MV-4-11 (cell line): ENCODE results near the gene ITPKC.
A peak's percentile ranks its signal among the peaks of the same experiment; 100 is the strongest.

ENCODE experiments used
- DNase-seq: peaks from one replicate; lab custom pipeline; 2025; lab: John Stamatoyannopoulos, UW

ITPKC gene

GRCh38 chr19:40716482-40717324 lies at the start of gene ITPKC, which contains the start of gene COQ8B:
Gene ITPKC (plus strand): TSS chr19:40717112. CDS start chr19:40717136, 24 bp downstream.
Gene COQ8B (minus strand): TSS chr19:40716886. CDS start chr19:40714632, 2,254 bp downstream.
- DNase-seq: peak; percentile 96

- DNase-seq: no peak
These were observed 49.3 kb upstream of the ITPKC start for GRCh38 chr19:40667602-40668001.

DNA sequence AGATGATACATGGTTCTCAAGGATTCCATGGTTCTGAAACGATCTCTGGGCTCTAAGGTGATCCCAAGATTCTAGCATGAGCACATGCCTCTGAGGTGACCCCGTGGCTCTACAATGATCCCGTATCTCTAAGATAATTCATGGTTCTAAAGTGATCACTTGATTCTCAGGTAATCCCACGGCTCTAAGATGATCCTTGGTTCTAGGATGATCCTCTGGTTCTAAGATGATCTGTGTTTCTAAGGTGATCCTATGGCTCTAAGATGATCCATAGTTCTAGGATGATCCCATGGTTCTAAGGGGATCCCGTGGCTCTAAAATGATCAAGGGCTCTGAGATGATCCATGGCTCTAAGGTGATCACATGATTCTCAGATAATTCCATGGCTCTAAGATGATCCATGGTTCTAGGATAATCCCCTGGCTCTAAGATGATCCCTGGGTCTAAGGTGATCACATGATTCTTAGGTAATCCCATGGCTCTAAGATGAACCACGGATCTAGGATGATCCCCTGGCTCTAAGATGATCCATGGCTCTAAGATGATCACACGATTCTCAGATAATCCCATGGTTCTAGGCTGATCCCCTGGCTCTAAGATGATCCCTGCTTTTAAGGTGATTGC lies 47.8 kb upstream of the ITPKC start:
- DNase-seq: no peak

DNA sequence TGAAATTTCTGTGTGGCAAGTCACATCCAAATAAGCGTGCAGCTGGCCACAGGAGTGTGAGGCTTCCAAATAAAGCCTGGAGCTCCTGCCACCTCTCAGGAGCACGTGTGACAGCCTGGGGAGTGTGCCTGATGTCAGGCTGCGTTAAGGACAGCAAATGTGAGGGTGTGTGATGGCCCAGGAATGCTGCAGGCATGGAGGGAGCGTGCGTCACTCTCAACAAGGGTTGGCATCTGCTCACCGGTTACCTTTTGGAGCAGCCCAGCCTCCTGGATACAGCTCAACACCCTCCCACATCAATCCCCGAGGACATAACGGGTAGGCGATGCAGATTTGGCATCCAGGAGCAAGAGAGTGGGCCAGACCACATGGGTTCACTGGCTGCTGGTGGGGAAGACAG lies 45.5 kb upstream of the ITPKC start:
- no peak for DNase-seq

DNA sequence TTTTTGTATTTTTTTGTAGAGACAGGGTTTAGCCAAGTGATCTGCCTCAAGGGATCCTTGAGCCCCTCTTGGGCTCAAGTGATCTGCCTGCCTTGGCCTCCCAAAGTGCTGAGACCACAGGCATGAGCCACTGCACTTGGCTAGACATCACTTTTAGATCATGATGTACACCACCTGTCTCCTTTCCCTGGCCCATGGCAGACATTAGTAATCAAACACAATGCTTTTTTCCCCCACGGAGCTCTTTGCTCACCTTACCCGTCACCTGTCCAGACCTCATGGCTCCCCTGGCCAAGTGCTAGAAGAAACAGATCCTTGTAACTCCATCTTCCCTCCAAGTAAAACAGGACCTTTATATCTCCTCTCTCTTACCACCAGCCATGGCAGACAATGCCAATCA lies 44.9 kb upstream of the ITPKC start:
- no peak for DNase-seq

DNA sequence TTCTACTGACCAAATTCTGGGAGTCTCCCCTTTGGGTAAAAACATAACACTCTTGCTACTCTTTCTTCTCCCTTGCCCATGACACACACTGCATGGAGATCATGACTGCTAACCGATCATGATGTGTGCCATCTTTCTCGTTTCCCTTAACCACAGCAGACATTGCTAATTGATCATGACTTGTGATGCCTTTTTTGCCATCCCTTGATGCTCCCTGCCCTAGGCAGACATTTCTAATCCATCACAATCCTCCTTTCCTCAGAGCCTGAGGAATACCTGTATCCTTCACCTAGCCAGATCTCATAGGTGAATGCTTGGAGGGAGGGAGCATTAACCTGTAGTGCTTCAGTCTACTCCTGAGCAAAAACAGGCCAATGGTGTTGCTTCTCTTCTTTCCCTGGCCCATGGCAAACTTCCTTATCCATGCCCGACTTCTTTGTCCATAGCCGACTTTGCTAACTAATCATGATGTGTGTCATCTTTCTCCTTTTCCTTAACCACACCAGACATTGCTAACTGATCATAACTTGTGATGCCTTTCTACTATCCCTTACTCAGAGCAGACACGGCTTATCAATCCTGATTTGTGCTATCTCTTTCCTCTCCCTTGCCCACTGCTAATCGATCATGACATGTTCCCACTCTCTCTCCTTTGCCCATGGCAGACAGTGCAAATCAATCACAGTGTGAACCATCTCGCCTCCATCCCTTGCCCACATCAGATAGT lies 44.2 kb upstream of the ITPKC start:
- no peak for DNase-seq

DNA sequence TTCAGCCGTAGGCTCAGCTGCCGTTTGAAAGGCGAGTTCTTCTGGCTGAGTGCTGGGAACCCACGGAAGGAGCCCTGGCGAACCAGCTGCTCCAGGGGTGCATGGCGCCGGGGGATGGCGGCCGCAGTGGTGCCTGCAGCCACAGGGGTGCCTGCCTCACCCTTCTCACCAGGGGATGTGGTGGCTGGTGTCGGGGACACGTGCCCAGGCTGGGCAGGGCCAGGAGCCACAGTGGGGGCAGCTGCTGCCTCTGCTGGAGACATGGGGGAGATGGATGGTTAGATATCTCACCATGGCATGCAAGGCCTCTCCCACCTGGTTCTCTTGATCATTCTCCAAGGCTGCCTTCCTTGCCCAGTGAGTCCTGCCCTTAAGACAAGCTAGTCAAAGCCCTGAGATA lies 43.5 kb upstream of the ITPKC start:
- no peak for DNase-seq

GRCh38 chr19:40674291-40674690 lies 42.6 kb upstream of the ITPKC start:
- DNase-seq: no peak

DNA sequence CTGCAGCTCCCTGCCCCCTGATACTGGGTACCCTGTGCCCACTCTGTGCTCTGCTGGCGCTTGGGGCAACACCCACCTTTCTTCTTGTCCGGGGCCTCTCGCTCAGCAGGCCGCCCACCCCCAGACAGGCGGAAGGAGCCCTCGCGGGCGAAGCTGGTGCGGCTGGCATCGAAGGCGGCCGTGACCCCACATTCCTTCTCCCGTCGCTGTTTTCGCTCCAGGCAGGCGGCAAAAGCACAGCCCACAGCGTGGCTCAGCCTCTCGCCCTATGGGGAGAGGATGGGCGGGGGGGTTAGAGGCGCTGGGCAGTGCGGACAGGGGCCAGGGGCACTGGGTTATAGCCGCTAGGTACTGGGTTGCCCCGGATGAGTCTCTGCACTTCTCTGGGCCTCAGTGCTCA lies 39.8 kb upstream of the ITPKC start:
- DNase-seq: no peak

- DNase-seq: no peak
These were observed 35.9 kb upstream of the ITPKC start for GRCh38 chr19:40681039-40681438.

DNA sequence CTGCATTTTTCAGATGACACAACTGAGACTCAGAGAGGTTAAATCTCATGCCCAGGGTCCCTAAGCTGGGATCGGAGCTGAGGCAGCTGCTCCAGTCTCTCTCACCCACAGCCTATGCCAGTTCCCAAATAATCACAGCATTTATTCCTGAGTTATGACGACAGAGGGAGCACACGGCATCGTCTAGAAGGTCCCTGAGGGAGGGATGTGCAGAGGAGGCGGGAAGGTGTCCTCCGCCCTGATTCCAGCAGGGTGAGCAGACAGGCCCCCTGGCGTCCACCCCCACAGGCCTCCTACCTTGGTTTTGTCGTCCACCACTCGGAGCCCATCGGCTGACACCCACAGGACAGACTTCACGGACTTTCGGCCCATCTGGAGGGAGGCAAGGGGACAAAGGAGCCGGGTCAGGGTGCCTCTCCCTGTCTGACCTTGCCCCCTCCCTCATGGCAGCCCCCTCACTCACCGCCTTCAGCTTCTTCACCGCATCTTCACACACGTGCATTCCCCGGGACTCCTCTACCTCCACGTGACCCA lies 34.4 kb upstream of the ITPKC start:
- DNase-seq: no peak

DNA sequence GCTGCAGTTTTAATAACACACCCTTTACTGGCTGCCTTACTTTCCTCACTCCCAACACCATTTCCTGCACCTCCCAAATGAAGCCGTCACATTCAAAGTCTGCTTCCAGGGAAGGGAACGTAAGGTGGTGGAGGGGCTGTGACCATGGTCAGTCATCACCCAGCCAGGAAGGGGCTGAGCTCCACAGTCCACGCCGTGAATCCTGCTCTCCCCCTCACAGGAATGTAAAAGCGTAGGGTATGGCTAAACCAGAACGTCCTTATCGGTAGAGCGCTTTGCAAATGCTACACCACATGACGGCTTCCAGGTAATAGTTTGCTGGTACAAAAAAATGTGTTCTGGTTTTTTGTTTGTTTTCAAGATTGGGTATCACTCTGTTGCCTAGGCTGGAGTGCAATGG lies 33.5 kb upstream of the ITPKC start:
- no peak for DNase-seq

GRCh38 chr19:40684280-40684679 lies 32.6 kb upstream of the ITPKC start:
- DNase-seq: no peak

DNA sequence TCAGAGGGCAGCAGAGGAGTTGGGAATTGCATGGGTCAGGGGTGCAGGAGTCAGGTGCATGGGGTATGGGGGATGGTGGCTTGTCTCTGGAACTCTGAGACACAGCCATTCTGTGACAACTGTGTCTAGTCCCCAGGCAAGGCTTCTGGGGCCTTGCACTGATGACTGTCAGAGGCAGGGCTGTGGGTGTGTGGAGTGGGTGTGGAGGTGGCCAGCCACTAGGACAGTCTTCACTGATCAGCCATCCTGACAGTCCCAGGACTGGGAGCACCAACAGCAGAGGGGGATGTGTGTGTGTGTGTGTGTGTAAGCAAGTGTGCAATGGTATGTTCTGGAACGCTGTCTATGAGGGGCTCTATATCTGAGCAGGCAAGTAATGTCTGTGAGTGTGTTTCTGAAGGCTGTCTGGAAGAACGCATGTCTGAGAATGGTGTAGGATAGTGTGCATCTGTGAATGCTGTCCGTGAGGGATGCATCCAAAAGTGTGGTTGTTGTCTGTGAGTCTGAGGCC lies 31.8 kb upstream of the ITPKC start:
- no peak for DNase-seq

DNA sequence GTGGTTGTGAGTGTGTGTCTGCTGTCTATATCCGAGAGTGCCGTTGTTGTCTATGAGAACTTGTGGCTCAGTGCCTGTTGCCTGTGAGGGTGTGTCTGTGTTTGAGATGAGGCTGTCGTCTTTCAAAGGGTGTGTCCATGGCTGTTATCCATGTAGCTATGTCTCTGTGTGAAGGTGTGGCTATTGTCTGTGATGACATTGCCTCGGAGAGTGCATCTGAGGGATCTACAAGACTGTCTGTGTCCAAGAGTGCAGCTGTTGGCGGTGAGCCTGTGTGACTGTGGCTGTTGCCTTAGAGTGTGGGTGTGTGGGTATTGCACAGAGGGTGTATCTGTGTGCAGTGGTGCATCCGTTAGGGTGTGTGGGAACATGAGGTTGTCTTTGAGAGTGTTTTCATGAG lies 31.3 kb upstream of the ITPKC start:
- no peak for DNase-seq

DNA sequence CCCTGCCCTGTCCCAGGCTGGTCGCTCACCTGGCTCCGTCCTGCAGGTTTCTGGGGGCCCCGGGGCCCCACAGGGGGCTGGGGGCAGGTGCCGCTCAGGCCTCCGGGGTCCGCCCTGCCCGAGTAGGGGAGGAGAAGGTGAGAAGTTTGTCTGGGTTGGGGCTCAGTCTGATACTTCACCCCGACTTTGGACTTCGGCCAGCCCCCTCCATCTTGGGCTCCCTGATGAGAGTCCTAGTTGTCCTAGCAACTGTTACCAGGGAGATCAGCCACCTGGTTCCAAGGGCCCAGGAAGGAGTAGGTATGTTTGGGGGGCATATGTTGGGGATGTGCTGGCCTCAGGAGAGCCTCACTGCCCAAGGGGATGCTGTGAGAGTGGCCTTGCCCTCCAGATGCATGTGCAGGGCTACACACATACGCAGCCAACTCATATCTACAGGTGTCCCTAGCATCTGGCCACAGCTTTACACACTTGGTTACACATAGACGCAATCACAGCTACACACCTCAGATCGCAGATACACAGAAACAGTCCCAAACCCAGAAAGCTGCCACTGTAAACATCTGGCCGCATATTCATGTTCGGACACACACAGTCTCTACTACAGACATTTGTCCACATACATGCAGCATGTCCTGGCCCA lies 29.9 kb upstream of the ITPKC start:
- no peak for DNase-seq

DNA sequence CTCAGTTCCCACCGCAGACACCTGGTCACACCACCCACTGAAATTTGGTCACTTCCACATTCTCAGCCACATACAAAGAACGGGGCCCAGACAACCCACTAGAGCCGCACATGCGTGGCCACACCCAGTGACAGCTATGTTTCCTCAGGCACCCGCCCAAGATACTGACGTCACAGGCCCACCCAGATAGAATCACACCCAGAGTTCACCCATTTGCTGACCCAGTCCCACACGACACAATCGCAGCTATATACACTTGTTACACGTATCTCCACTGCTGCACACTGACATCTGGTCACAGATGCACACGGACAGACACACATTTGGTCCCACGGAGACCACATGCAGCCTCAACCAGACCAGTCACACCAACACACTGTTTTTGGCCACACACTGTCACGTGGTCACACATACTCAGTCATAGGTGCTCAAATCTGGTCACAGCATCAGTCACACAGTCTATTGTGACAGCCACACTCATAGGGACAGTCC lies 29.3 kb upstream of the ITPKC start:
- no peak for DNase-seq

GRCh38 chr19:40688309-40688708 lies 28.6 kb upstream of the ITPKC start:
- no peak for DNase-seq

DNA sequence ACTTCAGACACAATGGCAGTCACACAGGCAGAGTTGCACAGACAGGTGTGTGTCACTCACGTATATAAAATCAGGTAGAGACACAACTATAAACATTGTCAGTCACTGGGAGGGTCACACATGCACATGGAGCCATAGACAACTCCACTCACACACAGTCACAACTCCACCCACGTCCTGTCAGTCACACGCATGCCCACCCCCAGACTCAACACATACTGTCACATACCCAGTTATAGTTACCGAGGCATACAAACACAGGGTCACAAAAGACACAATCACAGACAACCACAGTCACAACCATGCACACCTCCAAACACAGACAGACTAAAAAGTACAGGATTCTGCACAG lies 27.9 kb upstream of the ITPKC start:
- no peak for DNase-seq

DNA sequence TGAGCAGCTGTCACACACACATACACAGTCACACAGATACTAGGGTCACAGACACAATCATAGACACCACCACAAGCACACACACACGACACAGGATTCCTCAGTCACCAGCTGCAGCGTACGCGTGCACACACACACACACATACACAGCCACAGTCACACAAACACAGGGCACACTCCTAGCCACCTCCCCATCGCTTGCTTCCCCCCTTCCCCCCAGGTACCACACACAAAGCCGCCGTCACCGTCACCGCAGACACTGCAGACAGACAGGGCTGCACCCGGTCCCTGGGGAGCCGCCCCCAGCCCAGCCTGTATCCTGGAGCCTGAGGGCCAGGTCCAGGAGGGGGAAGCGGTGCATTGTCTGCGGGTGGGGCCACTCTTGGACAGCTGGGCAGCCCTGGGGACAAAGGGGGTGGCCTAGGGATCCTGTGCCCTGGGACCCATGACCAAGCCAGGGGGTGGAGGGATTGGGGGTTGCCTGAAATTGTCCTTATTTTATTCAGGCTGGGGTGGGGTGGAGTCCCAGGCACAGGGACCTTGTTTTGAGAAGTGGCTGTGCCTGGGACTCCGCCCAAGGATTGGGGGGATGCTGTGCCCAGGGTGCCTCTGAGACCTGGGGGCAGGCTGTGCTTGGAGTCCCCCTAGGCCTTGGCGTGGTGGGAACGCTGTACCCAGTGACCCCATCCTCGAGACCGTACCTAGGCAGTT lies 27.4 kb upstream of the ITPKC start:
- DNase-seq: no peak

GRCh38 chr19:40690050-40690692 lies 26.7 kb upstream of the ITPKC start, which contains the start of gene NUMBL:
Gene NUMBL (minus strand): TSS chr19:40690651. CDS start chr19:40690483, 168 bp downstream.
- no peak for DNase-seq
